Measurements from ENCODE around the gene HDAC2. TPM values are rescaled to one million over a fixed set of nuclear protein-coding genes. Genes with fewer than 3 reads are reported as not detected.

The HDAC2 gene
- polyA plus RNA-seq, 3 donors, result 29.6 to 67.7 (median 54.6) TPM

DNA sequence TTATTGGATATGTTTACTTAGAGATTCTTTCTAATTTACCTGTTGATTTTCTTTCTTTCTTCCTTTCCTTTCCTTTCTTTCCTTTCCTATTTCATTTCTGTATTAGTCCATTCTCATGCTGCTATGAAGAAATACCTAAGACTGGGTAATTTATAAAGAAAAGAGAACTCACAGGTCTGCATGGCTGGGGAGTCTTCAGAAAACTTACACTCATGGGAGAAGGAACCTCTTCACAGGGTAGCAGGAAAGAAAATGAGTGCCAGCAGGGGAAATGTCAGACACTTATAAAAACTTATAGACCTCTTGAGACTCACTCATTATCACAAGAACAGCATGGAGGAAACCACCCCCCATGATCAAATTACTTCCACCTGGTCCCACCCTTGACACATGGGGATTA, 40.8 kb downstream of the HDAC2 start:
- Histone ChIP-seq H3K4me3 (replicated peaks in 1 of 3; ENCODE audit: low read depth in 2 of 3, low read length in 3 of 3) (no peak overlapping the region), H3K27me3 (ENCODE audit: control insufficient read depth in 2 of 2, insufficient read depth in 2 of 2, low read length in 2 of 2) (no peaks in the 10 kb centered on the region), H3K79me2 (ENCODE audit: insufficient read depth, low read length) (no peaks in the 10 kb centered on the region), H3K4me1 (ENCODE audit: control insufficient read depth in 1 of 2, insufficient read depth in 2 of 2, low read length in 2 of 2) (no peaks in the 10 kb centered on the region), H3K36me3 (replicated peaks in 1 of 2; ENCODE audit: control insufficient read depth in 1 of 2, insufficient read depth in 2 of 2, low read length in 2 of 2) (peaks cover 0 to 13% of the 10 kb centered on the region in 2 donors), H3K27ac (ENCODE audit: low read depth in 1 of 2, low read length in 2 of 2) (no peak overlapping the region), H2AFZ (ENCODE audit: insufficient read depth, low read depth, low read length, poor library complexity, severe bottlenecking) (no peak overlapping the region), H3K9me3 (replicated peaks in 1 of 2; ENCODE audit: control insufficient read depth in 1 of 2, insufficient read depth in 1 of 2, low read length in 2 of 2) (peaks cover 0 to 19% of the 10 kb centered on the region in 2 donors), H3K9ac (ENCODE audit: insufficient read depth, low read length, poor library complexity, severe bottlenecking) (no peak overlapping the region), H3K4me2 (replicated peaks; ENCODE audit: extremely low read depth, low read length, poor library complexity, severe bottlenecking) (no peak overlapping the region), H4K20me1 (ENCODE audit: insufficient read depth, low read length) (no peaks in the 10 kb centered on the region)
- Mint-ChIP-seq H3K27ac (no peak overlapping the region), H3K27me3 (ENCODE audit: low read depth in 3 of 3) (no peaks in the 10 kb centered on the region), H3K9me3 (peaks cover 24 to 33% (median 28%) of the 10 kb centered on the region in 7 donors), H3K36me3 (peaks cover 10 to 15% of the 10 kb centered on the region in 2 donors), H3K4me1 (peaks cover 2% of the 10 kb centered on the region), H3K4me3 (no peak overlapping the region)
- TF ChIP-seq, protein P1, sequence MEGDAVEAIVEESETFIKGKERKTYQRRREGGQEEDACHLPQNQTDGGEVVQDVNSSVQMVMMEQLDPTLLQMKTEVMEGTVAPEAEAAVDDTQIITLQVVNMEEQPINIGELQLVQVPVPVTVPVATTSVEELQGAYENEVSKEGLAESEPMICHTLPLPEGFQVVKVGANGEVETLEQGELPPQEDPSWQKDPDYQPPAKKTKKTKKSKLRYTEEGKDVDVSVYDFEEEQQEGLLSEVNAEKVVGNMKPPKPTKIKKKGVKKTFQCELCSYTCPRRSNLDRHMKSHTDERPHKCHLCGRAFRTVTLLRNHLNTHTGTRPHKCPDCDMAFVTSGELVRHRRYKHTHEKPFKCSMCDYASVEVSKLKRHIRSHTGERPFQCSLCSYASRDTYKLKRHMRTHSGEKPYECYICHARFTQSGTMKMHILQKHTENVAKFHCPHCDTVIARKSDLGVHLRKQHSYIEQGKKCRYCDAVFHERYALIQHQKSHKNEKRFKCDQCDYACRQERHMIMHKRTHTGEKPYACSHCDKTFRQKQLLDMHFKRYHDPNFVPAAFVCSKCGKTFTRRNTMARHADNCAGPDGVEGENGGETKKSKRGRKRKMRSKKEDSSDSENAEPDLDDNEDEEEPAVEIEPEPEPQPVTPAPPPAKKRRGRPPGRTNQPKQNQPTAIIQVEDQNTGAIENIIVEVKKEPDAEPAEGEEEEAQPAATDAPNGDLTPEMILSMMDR (IDR thresholded peaks at IDR 0.05), result no peak
- no peak for DNase-seq
- intact Hi-C loops (cut with micrococcal nuclease), result loop anchor here (10.0 kb wide), 2 partner anchors 1145 to 1745 kb away; no protein-coding TSS in a partner anchor

- WGBS (ENCODE audit: insufficient coverage), result no CpG with 5 or more reads among the region's 2 CpGs
- no peaks in the 10 kb centered on the region for H3K27me3 ChIP-seq (ENCODE audit: control insufficient read depth in 2 of 2, insufficient read depth in 2 of 2, low read length in 2 of 2)
- no peak for DNase-seq
- no peak overlapping the region for H3K9ac ChIP-seq (ENCODE audit: insufficient read depth, low read length, poor library complexity, severe bottlenecking)
- no peak overlapping the region for H3K4me3 Mint-ChIP-seq
- peaks cover 0 to 5% of the 10 kb centered on the region in 2 donors for H3K36me3 Mint-ChIP-seq
- no peaks in the 10 kb centered on the region for H3K79me2 ChIP-seq (ENCODE audit: insufficient read depth, low read length)
- no peak overlapping the region for H2AFZ ChIP-seq (ENCODE audit: insufficient read depth, low read depth, low read length, poor library complexity, severe bottlenecking)
- H3K36me3 ChIP-seq (replicated peaks in 1 of 2; ENCODE audit: control insufficient read depth in 1 of 2, insufficient read depth in 2 of 2, low read length in 2 of 2), result no peaks in the 10 kb centered on the region
- TF ChIP-seq, protein P1 (IDR thresholded peaks at IDR 0.05), result no peak
- no peak overlapping the region for H3K27ac ChIP-seq (ENCODE audit: low read depth in 1 of 2, low read length in 2 of 2)
- no peak overlapping the region for H3K27ac Mint-ChIP-seq
- H3K4me3 ChIP-seq (replicated peaks in 1 of 3; ENCODE audit: low read depth in 2 of 3, low read length in 3 of 3), result no peak overlapping the region
- H3K27me3 Mint-ChIP-seq (ENCODE audit: low read depth in 3 of 3), result no peaks in the 10 kb centered on the region
- intact Hi-C loops (cut with micrococcal nuclease), result no loop called here
- H4K20me1 ChIP-seq (ENCODE audit: insufficient read depth, low read length), result no peaks in the 10 kb centered on the region
- peaks cover 2% of the 10 kb centered on the region for H3K4me1 Mint-ChIP-seq
- H3K9me3 ChIP-seq (replicated peaks in 1 of 2; ENCODE audit: control insufficient read depth in 1 of 2, insufficient read depth in 1 of 2, low read length in 2 of 2), result peaks cover 0 to 17% of the 10 kb centered on the region in 2 donors
- H3K4me1 ChIP-seq (ENCODE audit: control insufficient read depth in 1 of 2, insufficient read depth in 2 of 2, low read length in 2 of 2), result no peaks in the 10 kb centered on the region
- H3K4me2 ChIP-seq (replicated peaks; ENCODE audit: extremely low read depth, low read length, poor library complexity, severe bottlenecking), result no peak overlapping the region
- peaks cover 22 to 30% (median 27%) of the 10 kb centered on the region in 7 donors for H3K9me3 Mint-ChIP-seq
Measured at GRCh38 chr6:113927001-113927400, 43.9 kb downstream of the HDAC2 start.
